MM.1S (cell line): ENCODE results near the gene SRRM2.

ENCODE experiments used
- DNase-seq: peaks from one replicate; pipeline ENCODE4 v3.0.0-alpha.2; 2015
- H2AFZ ChIP-seq: fragments of 300-600 bp; sonication (generic); 2 replicates; pipeline ENCODE4 v1.6.0; 2016; ENCODE audit warnings: antibody characterized with exemption, low read length
- H3F3A ChIP-seq: fragments of 300-600 bp; sonication (generic); 2 replicates; pipeline ENCODE4 v1.6.1; 2016; ENCODE audit warnings: mild to moderate bottlenecking, antibody characterized with exemption, low read length, moderate library complexity, mixed read lengths; ENCODE audit not compliant: insufficient read depth
- H3K27ac ChIP-seq: fragments of 300-600 bp; sonication (generic); 2 replicates; pipeline ENCODE4 v1.5.1; 2016; ENCODE audit warnings: mild to moderate bottlenecking, low read length
- H3K27me3 ChIP-seq: fragments of 300-600 bp; sonication (generic); replicated peaks from 2 replicates; pipeline ENCODE4 v1.6.0; 2016; ENCODE audit warnings: low read length; ENCODE audit not compliant: insufficient read depth
- H3K36me3 ChIP-seq: fragments of 300-600 bp; sonication (generic); replicated peaks from 2 replicates; pipeline ENCODE4 v1.6.1; 2016; ENCODE audit warnings: mild to moderate bottlenecking, low read length, mixed read lengths; ENCODE audit not compliant: insufficient read depth
- H3K4me1 ChIP-seq: fragments of 300-600 bp; sonication (generic); 2 replicates; pipeline ENCODE4 v1.6.1; 2016; ENCODE audit warnings: low read length, mixed read lengths
- H3K4me2 ChIP-seq: fragments of 300-600 bp; sonication (generic); 2 replicates; pipeline ENCODE4 v1.6.0; 2016; ENCODE audit warnings: low read depth, low read length
- H3K4me3 ChIP-seq: fragments of 300-600 bp; sonication (generic); 2 replicates; pipeline ENCODE4 v1.5.1; 2016; ENCODE audit warnings: low read length, mixed read lengths
- H3K79me2 ChIP-seq: fragments of 300-600 bp; sonication (generic); 2 replicates; pipeline ENCODE4 v1.6.1; 2016; ENCODE audit warnings: mixed run types, low read length, mixed read lengths
- H3K9ac ChIP-seq: fragments of 300-600 bp; sonication (generic); 2 replicates; pipeline ENCODE4 v1.6.1; 2016; ENCODE audit warnings: low read length, mixed read lengths
- H3K9me2 ChIP-seq: fragments of 300-600 bp; sonication (generic); replicated peaks from 2 replicates; pipeline ENCODE4 v1.6.1; 2016; ENCODE audit warnings: mild to moderate bottlenecking, low read length, mixed read lengths; ENCODE audit not compliant: insufficient read depth
- H3K9me3 ChIP-seq: fragments of 300-600 bp; sonication (generic); replicated peaks from 2 replicates; pipeline ENCODE4 v1.6.1; 2016; ENCODE audit warnings: mild to moderate bottlenecking, low read length, mixed read lengths; ENCODE audit not compliant: insufficient read depth
- H4K20me1 ChIP-seq: fragments of 300-600 bp; sonication (generic); 2 replicates; pipeline ENCODE4 v1.6.1; 2016; ENCODE audit warnings: mild to moderate bottlenecking, low read length, moderate library complexity, mixed read lengths; ENCODE audit not compliant: insufficient read depth
- CTCF ChIP-seq: fragments of 300-600 bp; sonication (generic); IDR thresholded peaks from 2 replicates; pipeline ENCODE4 v1.5.1; 2016; ENCODE audit warnings: antibody characterized with exemption, low read length, mixed read lengths
- EZH2 ChIP-seq: fragments of 300-600 bp; sonication (generic); optimal IDR thresholded peaks from 2 replicates; pipeline ENCODE3; 2017; ENCODE audit warnings: low read depth, mild to moderate bottlenecking, antibody characterized with exemption, low read length, mixed read lengths
- EZH2phosphoT487 ChIP-seq: fragments of 300-600 bp; sonication (generic); IDR thresholded peaks from 2 replicates; pipeline ENCODE4 v1.6.1; 2018; ENCODE audit warnings: antibody characterized with exemption, low read length

Gene SRRM2

GRCh38 chr16:2742323-2743006, 10.0 kb upstream of the SRRM2 start:
- Histone ChIP-seq H2AFZ (no peak overlapping the region), H3K79me2 (no peaks in the 10 kb centered on the region), H3K9ac (no peak overlapping the region)

GRCh38 chr16:2743007-2743810, 9.2 kb upstream of the SRRM2 start:
- no peak overlapping the region for H3K27ac ChIP-seq
- no peak for DNase-seq
- no peak overlapping the region for H3K4me2 ChIP-seq
- no peaks in the 10 kb centered on the region for H3K9me3 ChIP-seq
- no peaks in the 10 kb centered on the region for H3K4me1 ChIP-seq
- TF ChIP-seq EZH2phosphoT487 (no peak), CTCF (no peak), EZH2 (no peak)
- H3K4me3 ChIP-seq: no peak overlapping the region
- no peaks in the 10 kb centered on the region for H3K9me2 ChIP-seq
- no peak overlapping the region for H3K9ac ChIP-seq
- no peaks in the 10 kb centered on the region for H4K20me1 ChIP-seq
- no peaks in the 10 kb centered on the region for H3F3A ChIP-seq
- H3K36me3 ChIP-seq: no peaks in the 10 kb centered on the region
- H3K79me2 ChIP-seq: no peaks in the 10 kb centered on the region
- H2AFZ ChIP-seq: no peak overlapping the region
- H3K27me3 ChIP-seq: peaks cover 19% of the 10 kb centered on the region; the same call in 1 of the 2 replicates

More at GRCh38 chr16:2742323-2743006, 10.0 kb upstream of the SRRM2 start:
- Histone ChIP-seq H3K27me3 (peaks cover 19% of the 10 kb centered on the region; the same call in 1 of the 2 replicates), H3K4me2 (no peak overlapping the region), H3K9me3 (no peaks in the 10 kb centered on the region), H3K4me1 (no peaks in the 10 kb centered on the region), H3K9me2 (no peaks in the 10 kb centered on the region), H3K27ac (no peak overlapping the region), H3K36me3 (no peaks in the 10 kb centered on the region), H4K20me1 (no peaks in the 10 kb centered on the region), H3F3A (no peaks in the 10 kb centered on the region), H3K4me3 (no peak overlapping the region)
- DNase-seq: no peak
- no peak for TF ChIP-seq CTCF
- no peak for TF ChIP-seq EZH2
- no peak for TF ChIP-seq EZH2phosphoT487

GRCh38 chr16:2744711-2745110, 7.7 kb upstream of the SRRM2 start:
- H3K9me3 ChIP-seq: no peaks in the 10 kb centered on the region
- H2AFZ ChIP-seq: no peak overlapping the region
- H3K36me3 ChIP-seq: no peaks in the 10 kb centered on the region
- H3K4me2 ChIP-seq: no peak overlapping the region
- H3K79me2 ChIP-seq: no peaks in the 10 kb centered on the region
- no peaks in the 10 kb centered on the region for H3F3A ChIP-seq
- H3K27ac ChIP-seq: no peak overlapping the region
- DNase-seq: no peak
- H3K4me1 ChIP-seq: no peaks in the 10 kb centered on the region
- no peaks in the 10 kb centered on the region for H4K20me1 ChIP-seq
- peaks cover 19% of the 10 kb centered on the region; the same call in 1 of the 2 replicates for H3K27me3 ChIP-seq
- H3K4me3 ChIP-seq: no peak overlapping the region
- H3K9ac ChIP-seq: no peak overlapping the region
- no peaks in the 10 kb centered on the region for H3K9me2 ChIP-seq
- TF ChIP-seq EZH2phosphoT487: no peak
- no peak for TF ChIP-seq CTCF
- no peak for TF ChIP-seq EZH2
